HG03439 (cell line): ENCODE results near the gene STUM.
"Not testable (repeated sequence)": the region's sequence is repeated elsewhere in the genome, so short reads cannot be mapped to it uniquely, and the experiment has no call there.

Experiments used
- ATAC-seq: cut with Tn5 transposase; IDR thresholded peaks from one replicate; pipeline ENCODE4 v1.9.1; 2021; ENCODE audit warnings: mild to moderate bottlenecking, moderate library complexity; ENCODE audit not compliant: unreplicated experiment

STUM gene

DNA sequence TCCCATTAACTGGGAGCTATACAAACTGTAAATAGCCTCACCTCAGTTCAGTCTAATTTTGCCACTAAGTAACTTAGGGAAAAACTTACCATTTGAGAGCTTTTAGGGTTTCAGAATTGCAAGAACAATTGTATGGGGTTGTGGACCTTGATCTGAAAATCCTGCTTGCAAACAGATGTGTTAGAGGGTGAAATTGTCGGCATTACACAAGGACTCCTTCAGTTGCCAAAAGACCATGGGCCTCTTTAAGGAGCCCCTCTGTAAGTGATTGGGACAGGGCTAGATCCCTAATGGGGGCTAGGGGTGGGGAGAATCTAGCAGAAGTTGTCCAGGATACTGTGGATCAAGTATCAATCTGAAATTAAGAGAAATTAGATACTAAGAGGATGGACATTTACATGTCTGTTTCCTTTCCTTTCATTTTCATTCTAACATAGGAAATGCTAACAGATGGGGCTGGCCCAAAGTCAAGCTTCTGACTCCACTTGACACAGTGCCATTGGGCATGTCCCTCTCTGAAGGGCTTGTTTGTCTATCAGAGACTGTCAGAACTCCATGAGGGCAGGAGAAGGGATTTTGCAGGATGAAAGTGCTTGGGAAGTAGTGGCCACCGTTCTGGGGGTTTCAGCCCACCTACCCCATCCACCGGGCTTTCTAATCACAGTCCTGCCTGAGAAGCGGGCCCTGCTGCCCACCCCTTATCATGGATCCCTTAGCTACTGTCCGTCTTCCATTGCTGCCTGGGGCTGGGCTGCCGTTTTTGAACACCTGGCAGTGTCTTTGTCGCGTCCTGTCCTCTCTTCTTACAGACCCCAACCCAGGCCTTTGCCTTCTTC is 54.7 kb downstream of the STUM start:
- ATAC-seq, result no peak

DNA sequence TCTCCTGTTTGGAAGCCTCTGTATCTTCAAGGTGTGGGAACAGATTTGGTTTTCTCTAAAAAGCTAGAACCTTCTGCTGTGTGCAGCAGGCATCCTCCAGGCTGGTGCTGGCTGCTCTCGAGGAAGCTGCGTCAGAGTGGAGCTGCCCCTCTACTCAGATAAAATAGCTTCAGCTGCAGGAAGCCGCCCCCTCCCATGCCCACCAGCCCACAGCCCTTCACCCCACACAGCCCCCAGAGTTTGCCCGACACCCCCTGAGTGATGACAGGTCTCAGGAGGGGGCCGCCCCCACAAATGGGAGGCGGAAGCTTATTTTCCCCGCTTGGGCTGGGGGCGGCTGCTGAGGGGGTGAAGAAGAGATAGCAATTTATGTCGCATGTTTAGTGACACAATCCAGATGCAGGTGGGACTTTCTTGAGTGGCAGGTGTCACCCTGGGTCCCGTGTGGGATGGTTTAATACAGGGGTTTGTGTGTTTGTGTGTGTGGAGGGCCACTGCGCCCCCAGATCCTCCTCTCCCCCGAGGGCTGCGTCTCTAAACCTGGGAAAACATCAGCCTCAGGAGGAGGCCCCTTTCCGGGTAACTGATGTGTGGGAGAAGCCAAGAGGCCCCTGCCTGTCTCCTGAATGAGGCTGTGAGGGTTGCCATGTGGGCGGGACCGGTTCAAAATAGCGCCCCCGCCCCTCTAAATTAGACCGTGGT is 55.4 kb downstream of the STUM start:
- ATAC-seq, result no peak

DNA sequence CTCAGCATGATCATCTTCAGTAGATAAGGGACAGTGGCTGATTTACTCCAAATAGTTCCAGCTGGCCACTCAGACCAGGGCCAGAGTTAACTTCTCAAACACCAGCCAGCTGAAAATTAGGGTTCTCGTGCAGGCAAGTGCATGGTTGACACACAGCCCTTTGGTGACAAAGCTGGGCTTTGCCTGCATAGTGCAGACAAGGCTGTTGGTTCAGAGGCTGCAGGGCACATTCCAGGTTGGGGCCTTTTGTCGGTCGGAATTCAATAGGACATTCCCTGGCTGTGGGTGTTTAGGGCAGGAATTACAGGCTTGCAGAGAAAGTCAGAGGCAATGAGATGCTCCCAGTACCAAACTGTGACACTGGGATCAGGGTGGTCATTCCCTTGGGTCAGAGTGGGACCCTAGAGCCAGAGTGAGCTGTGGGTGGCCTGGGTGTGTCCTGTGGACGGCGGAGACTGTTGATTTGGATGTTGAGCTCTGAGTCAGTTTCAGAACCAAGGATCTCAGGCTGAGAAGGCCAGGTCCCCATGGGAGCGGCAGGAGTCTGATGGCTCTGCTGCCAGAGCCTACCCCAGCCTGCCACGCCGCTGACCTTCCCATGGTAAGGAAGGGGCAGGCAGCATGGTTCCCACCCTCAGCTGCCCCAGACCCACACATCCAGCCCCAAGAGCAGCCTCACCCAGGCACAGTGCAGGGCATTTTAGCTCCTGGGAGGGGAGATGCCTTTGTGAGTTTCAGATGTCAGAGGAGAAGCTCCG is 56.2 kb downstream of the STUM start:
- ATAC-seq, result no peak

DNA sequence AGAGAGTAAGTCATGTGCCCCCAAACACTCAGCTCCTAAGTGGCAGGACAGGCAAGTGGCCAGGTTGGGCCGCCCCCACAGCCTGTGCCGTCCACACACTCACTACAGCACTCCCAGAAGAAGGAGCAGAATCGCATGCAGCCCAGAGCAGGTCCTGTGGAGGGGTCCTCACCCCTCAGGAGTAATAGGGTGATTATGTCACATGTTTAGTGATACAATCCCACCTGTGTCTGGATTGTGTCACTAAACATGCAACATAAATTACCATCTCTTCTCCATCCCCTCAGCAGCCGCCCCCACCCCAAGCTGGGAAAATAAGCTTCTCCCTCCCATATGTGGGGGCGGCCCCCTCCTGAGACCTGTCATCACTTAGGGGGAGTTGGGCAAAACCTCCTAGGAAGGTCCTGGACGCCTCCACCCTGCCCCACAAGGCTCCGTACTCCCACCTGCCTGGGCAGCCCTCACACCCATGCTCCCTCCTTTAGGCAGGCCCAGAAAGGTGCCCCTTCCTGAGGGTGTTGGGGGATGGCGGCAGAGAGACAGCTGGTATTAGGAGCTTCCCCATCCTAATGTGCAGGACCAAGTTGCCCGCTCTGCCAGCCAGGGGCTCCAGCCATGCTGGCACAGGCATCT is 56.9 kb downstream of the STUM start:
- ATAC-seq, result no peak

DNA sequence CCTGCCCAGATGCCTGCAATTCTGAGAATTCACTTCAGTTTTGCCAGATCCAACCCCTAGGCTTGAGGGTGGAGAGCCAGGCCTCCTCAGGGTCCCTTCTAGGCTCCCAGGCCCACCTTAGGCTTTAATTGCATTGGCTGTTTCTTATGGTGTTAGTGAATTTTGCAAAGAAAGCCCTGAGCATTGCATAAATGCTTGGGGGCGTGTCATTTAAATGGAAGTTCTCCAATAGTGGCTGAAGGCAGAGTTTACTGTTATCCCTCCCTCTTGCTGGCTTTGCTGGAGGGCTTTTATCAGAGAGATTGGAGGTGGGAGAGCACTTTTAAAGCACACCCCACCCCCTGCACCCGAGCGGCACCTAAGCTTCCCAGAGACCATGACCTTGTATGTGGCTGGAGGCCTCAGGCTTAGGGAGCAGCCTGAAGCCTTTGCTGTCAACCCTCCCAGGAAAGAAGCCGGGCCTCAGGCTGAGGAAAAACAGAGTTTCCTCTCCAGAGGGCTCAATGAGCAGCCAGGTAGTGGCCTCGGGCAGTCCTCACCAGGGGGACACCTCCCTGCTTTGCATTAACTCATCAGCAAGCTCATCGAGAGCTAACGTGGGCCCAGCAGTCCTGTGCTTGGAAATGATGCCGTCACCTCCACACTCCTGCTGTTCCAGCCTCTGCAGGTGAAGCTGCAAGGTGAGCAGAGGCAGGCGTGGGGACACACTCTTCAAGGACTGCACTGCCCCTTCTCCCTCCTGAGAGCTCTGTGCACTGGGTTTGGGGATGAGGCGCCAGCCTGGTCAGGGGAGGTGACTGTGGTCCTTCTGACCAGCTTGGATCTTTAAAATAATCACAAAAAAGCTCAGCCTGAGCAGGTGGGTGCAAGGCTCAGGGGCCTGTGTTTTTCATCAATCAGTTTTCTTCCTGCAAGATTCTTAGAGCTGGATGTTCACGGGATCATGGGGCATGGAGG is 58.0 kb downstream of the STUM start:
- no peak for ATAC-seq

DNA sequence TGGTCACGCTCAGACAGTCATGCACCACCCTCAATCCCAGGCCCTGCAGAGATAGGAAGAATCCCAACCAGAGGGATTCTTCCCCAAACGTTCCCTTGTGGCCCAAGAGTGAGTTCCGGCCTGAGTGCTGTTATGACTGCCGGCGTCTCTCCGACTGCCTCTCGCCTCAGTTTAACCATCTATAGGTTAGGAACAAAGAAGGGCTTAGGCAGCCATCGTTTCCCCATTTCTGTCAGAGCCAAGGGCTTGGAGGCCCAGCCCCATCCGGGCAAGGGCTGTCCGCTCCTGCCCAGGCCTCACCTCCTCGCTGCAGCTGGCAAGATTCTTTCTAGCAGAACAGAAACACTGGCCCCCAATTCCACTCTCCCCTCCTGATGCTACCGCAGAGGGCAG is 58.7 kb downstream of the STUM start:
- ATAC-seq, result no peak

DNA sequence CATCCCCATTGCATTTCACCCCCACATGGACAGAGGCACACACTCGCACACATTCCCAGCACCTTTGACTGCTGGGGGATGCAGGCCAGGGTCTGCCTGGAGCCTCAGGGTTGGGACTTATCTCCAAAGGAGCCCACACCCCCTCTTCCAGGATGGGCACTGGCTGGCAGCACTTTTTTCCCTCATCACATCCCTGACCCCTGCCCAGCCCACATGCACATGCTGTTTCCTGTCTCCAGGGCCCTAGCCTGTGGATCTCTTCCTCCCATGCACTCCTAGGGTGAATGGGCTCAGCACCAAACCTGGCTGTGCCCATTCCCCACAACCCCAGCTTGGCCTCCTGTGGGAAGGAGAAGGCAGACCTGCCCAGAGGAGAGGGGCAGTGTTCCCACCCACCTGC is 59.3 kb downstream of the STUM start:
- no peak for ATAC-seq

DNA sequence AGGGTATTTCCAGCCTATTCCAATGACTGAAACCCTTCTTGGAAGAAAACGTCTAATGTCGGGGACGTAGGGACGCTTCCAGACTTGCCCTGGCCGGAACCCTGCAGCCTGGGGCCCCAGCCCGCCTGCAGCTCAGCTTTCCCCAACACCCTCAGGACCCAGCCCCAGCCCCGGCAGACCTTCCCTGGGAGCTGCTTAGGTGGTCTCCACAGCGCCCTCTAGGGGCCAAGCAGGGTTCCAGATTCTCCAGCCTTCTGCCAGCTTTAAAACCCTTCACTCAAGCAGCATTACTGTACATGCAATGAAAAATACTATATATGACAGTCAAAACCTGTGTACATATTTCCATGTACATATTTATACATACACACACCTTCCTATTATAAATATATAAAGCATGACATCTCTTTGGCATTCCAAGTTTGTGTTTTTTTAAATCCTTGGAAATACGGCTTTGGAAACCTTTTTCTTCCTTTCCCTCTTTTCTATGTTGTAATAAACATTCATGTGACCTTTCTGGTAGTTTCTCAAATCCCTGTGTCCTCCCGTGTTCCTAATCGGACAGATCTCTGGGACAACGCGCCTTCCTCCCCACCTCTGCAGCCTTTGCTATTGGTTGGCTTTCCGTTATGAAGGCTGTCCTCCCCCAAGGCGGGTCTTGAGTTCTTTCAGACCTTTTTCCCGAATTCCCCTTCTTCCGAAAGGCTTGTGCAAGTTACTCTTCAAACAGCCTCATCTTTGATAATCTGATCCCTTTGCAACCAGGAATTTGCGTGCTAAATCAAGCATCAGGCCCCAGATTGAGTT is 60.3 kb downstream of the STUM start:
- peak; percentile 51 for ATAC-seq

DNA sequence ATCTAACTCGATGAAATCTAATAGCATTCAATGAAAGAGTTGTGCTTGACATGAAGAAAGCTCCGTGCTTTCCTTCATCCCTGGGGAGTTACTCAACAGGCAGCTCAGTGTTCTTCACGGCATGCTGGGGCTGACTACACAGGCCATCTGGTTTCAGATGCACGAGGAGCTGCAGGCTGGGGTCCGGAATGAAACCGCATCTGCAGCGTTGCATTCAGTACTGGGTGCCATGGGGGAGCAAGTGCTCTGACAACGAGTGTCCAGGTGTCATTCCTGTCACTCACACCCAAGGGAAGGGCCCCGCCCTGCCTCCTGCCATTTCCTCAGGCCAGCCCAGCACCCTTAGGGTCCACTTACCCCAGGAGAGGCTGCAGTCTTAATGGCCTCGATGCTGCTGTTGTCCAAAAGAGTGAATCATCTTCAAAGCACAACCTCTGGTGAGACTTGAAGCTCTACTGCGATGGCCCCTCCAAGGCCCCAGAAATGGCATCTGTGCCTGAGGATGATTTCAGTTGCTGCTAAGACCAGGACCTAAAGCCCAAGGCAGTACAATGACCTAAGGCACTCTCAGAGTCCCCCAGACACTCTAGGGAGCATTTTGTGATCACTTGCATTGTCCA is 61.4 kb downstream of the STUM start:
- no peak for ATAC-seq

DNA sequence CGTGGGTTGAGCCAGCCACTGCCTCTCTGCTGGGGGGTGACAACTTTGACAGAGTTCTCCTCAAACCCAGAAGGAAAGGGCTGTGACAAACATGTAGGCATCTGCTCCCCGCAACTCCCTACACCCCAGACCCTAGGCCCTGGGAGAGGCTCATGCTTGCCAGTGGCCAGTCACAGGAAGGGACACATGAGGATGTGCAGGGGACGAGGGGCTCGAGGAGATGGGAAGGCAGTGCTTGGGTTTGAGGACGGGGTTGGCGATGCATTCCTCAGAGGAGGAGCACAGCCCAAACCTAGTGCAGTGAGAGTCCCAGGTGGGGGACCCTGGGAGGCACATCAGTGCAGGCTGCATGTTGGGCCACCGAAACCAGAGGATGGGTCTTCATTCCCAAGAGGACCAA is 62.1 kb downstream of the STUM start:
- no peak for ATAC-seq

DNA sequence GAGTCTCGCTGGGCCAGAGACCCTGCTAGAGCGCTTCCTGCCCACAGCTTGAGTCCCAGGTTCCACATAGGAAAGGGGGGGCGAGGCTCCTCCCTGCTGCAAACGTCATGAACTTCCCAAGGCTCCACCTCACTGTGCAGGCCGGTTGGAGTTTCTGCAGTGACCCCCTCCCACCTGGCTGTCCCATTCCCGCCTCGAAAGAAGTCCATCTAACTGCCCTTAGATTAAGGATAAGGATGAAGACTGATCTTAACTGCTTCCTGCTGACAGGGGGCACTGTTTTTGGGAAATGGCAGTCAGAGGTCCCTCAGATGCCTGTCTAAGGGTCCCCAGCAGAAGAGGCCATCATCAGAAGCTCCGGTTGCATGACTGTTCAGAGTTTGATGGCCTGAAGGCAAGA is 62.7 kb downstream of the STUM start:
- no peak for ATAC-seq

DNA sequence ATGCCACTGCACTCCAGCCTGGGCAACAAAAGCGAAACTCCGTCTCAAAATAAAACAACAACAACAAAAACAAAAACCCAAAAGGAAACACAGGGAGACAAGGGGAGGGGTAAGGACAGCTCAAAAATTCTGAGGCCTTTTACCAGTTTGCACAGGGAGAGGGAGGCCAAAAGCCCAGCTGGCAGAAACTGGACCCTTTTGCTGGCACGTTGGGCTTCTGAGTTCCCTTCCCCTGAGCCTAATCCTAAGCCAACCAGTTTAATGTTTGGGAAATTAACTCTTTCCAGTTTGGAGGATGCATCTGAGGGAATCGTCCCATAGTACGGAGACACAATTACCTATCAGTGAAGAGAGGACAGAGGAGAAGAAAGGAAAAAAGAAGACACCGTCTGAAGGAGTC is 63.4 kb downstream of the STUM start:
- not testable (repeated sequence) for ATAC-seq

DNA sequence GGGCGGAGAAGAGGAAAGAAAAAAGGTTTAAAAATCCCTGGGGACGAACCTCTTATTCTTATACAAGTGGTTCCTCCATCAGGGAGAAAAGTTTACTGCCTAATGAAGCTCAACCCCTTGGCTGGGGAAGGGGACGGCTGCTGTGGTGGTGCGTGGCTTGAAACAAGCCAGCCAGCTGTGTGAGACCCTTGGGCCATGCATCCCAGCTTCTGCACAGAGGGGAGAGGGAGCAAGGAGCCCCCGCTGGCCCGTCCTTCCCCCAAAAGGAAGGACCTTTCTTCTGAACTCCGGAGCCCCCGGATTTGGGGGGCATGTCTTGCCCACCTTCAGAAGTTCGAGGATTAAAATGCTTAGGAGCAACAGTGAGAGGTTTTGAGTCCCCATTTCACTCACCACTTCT is 67.3 kb downstream of the STUM start:
- no peak for ATAC-seq

DNA sequence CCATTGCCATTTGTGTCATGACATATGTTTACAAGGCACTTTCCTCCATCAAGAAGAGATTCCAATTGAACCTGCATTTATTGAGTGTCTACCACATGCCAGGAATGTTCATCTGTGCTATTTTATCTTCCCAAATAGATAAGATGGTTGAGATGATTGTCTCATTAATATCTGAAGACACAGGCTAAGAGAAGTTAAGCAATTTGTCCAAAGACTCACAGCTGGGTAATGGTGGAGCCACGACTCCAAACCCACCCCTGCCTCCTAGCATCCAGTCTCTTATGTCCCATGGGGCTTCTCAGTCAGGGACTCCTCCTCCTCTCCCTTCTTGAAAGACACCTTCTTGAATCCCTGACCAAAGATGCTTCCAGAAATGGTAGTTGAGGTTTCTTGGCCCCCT is 68.1 kb downstream of the STUM start:
- no peak for ATAC-seq

DNA sequence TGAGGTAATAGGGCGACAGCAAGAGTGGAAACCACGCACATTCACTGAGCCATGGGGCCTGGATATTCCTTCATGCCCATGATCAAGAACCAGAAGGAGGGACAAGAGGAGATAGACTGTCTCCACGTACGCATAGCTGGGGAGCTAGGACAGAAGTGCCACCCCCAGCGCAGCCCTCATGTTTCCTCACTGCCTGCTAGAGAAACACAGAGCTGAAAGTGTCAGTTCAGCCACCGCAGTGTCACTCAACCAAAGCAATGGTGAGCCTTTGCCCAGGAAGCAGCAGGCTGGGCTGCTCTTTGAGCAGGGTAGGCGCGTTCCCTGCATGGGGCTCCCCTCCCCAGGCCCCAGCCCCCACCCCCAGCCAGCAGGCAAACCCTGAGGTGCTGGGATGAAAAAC is 68.5 kb downstream of the STUM start:
- ATAC-seq, result no peak

DNA sequence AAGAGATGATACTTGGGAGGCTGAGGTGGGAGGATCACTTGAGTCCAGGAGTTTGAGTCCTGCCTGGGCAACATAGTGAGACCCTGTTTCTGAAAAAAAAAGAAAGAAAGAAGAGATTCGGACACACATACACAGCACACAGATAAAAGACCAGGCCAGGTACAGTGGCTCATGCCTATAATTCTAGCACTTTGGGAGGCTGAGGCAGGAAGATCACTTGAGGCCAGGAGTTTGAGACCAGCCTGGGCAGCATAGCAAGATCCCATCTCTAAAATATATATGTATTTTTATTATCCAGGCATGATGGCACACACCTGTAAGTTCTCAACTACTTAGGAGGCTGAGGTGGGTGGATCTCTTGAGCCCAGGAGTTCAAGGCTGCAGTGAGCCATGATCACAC is 69.2 kb downstream of the STUM start:
- ATAC-seq, result not testable (repeated sequence)

DNA sequence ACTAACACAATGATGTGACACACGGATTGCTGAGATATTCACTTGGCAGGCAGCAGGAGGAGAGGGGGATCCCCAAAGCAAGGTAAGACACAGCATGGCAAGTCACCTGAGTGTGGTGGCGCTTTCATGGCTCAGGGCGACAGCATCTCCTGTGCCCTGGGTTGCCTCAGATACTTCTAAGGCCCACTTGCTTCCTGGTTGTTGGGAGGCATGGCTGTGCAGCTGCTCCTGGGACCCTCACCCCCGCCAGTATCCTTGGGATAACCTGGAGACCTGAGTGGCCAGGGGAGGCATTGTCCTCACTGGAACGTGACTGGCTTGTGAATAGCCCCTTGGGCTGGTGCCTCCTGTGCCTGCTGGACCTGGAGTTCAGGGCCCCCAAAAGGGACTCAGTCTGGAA is 69.8 kb downstream of the STUM start:
- no peak for ATAC-seq

DNA sequence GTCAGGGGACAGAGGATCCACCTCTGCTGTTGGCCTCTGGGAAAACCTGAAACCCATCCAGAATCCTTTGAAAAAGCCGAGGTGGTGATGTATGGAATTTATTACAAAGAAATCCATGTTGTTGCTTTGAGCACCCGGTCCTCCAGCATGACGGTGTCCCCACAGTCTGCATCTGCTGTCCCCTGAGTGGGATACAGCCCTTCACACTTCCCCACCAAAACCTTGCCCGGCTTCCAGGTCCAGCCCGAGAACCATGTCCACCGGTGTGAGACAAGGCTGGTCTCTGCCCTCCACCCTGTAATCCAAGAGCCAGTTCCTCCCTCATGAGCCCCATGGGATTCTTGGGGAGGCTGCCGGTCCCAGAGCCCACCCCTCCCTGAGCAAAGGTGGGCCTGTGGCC is 70.5 kb downstream of the STUM start:
- no peak for ATAC-seq

DNA sequence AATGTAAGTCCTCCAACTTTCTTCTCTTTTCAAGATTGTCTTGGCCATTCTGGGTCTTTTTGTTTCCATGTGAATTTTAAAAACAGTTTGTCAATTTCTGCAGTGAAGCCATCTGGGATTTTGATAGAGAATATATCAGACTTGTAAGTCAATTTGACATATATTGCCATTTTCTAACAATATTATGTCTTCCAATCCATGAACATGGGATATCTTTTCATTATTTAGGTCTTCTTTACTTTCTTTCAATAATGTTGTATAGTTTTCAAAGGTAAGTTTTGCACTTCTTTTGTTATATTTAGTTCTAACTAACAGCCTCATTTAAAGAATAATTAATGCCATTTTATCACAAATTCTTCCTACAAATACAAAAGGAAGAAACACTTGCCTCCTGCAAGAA is 73.4 kb downstream of the STUM start:
- no peak for ATAC-seq
